MM.1S (cell line): ENCODE data around the gene PROM2.

ENCODE experiments used
- DNase-seq: peaks from one replicate; pipeline ENCODE4 v3.0.0-alpha.2; 2015
- H2AFZ ChIP-seq: fragments of 300-600 bp; sonication (generic); 2 replicates; pipeline ENCODE4 v1.6.0; 2016; ENCODE audit warnings: antibody characterized with exemption, low read length
- H3F3A ChIP-seq: fragments of 300-600 bp; sonication (generic); 2 replicates; pipeline ENCODE4 v1.6.1; 2016; ENCODE audit warnings: mild to moderate bottlenecking, antibody characterized with exemption, low read length, moderate library complexity, mixed read lengths; ENCODE audit not compliant: insufficient read depth
- H3K27ac ChIP-seq: fragments of 300-600 bp; sonication (generic); 2 replicates; pipeline ENCODE4 v1.5.1; 2016; ENCODE audit warnings: mild to moderate bottlenecking, low read length
- H3K27me3 ChIP-seq: fragments of 300-600 bp; sonication (generic); replicated peaks from 2 replicates; pipeline ENCODE4 v1.6.0; 2016; ENCODE audit warnings: low read length; ENCODE audit not compliant: insufficient read depth
- H3K36me3 ChIP-seq: fragments of 300-600 bp; sonication (generic); replicated peaks from 2 replicates; pipeline ENCODE4 v1.6.1; 2016; ENCODE audit warnings: mild to moderate bottlenecking, low read length, mixed read lengths; ENCODE audit not compliant: insufficient read depth
- H3K4me1 ChIP-seq: fragments of 300-600 bp; sonication (generic); 2 replicates; pipeline ENCODE4 v1.6.1; 2016; ENCODE audit warnings: low read length, mixed read lengths
- H3K4me2 ChIP-seq: fragments of 300-600 bp; sonication (generic); 2 replicates; pipeline ENCODE4 v1.6.0; 2016; ENCODE audit warnings: low read depth, low read length
- H3K4me3 ChIP-seq: fragments of 300-600 bp; sonication (generic); 2 replicates; pipeline ENCODE4 v1.5.1; 2016; ENCODE audit warnings: low read length, mixed read lengths
- H3K79me2 ChIP-seq: fragments of 300-600 bp; sonication (generic); 2 replicates; pipeline ENCODE4 v1.6.1; 2016; ENCODE audit warnings: mixed run types, low read length, mixed read lengths
- H3K9ac ChIP-seq: fragments of 300-600 bp; sonication (generic); 2 replicates; pipeline ENCODE4 v1.6.1; 2016; ENCODE audit warnings: low read length, mixed read lengths
- H3K9me2 ChIP-seq: fragments of 300-600 bp; sonication (generic); replicated peaks from 2 replicates; pipeline ENCODE4 v1.6.1; 2016; ENCODE audit warnings: mild to moderate bottlenecking, low read length, mixed read lengths; ENCODE audit not compliant: insufficient read depth
- H3K9me3 ChIP-seq: fragments of 300-600 bp; sonication (generic); replicated peaks from 2 replicates; pipeline ENCODE4 v1.6.1; 2016; ENCODE audit warnings: mild to moderate bottlenecking, low read length, mixed read lengths; ENCODE audit not compliant: insufficient read depth
- H4K20me1 ChIP-seq: fragments of 300-600 bp; sonication (generic); 2 replicates; pipeline ENCODE4 v1.6.1; 2016; ENCODE audit warnings: mild to moderate bottlenecking, low read length, moderate library complexity, mixed read lengths; ENCODE audit not compliant: insufficient read depth
- EZH2 ChIP-seq: fragments of 300-600 bp; sonication (generic); optimal IDR thresholded peaks from 2 replicates; pipeline ENCODE3; 2017; ENCODE audit warnings: low read depth, mild to moderate bottlenecking, antibody characterized with exemption, low read length, mixed read lengths
- EZH2phosphoT487 ChIP-seq: fragments of 300-600 bp; sonication (generic); IDR thresholded peaks from 2 replicates; pipeline ENCODE4 v1.6.1; 2018; ENCODE audit warnings: antibody characterized with exemption, low read length
- TF ChIP-seq, protein P1 (sequence below): fragments of 300-600 bp; sonication (generic); IDR thresholded peaks from 2 replicates; pipeline ENCODE4 v1.5.1; 2016; ENCODE audit warnings: antibody characterized with exemption, low read length, mixed read lengths

Gene PROM2

DNA sequence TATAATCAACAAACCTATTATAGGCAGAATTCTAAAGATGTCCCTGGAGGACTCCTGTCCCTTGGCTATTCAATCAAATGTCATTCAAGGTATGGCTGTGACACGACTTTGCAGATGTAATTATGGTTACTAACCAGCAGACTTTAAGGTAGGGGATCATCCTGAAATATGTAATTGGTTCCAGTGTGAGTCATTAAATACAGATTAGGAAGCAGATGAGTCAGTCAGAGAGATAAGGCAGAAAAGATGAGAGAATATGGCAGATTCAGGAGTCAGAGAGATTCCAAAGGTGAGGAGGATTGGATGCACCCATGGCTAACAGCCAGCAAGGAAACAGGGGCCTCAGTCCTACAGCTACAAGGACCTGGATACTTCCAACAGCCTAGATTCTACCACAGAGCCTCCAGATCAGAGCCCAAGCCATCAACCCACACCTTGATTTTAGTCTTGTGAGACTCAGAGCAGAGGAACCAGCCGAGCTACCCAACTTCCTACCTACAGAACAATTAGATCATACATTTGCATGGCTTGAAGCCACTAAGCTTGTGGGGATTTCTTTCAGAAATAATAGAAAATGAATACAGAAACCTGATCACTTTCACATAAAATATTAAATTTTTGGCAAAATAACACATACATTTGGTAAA, 11.2 kb upstream of the PROM2 start:
- no peaks in the 10 kb centered on the region for H3K9me2 ChIP-seq
- no peak overlapping the region for H2AFZ ChIP-seq
- H3K4me1 ChIP-seq, result no peaks in the 10 kb centered on the region

DNA sequence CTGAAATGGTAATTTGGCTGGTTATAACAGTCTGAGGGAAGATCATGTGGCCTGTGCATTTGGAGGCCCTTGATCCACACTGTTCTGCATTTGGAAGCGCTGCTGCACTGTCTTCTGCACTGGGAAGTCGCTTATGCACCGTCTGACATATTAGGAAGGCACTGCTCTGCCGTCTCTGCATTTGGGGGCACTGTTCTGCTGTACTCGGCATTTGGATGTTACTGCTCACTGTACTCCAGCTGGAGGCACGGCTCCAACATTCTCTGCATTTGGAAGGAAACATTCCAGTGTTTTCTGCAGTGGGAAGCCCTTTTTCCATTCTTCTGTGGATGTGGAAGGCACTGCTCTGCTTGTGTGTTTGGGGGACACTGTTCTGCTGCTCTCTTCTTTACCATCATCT, 9.6 kb upstream of the PROM2 start:
- no peak overlapping the region for H3K9ac ChIP-seq
- no peak for TF ChIP-seq EZH2
- TF ChIP-seq, protein P1, sequence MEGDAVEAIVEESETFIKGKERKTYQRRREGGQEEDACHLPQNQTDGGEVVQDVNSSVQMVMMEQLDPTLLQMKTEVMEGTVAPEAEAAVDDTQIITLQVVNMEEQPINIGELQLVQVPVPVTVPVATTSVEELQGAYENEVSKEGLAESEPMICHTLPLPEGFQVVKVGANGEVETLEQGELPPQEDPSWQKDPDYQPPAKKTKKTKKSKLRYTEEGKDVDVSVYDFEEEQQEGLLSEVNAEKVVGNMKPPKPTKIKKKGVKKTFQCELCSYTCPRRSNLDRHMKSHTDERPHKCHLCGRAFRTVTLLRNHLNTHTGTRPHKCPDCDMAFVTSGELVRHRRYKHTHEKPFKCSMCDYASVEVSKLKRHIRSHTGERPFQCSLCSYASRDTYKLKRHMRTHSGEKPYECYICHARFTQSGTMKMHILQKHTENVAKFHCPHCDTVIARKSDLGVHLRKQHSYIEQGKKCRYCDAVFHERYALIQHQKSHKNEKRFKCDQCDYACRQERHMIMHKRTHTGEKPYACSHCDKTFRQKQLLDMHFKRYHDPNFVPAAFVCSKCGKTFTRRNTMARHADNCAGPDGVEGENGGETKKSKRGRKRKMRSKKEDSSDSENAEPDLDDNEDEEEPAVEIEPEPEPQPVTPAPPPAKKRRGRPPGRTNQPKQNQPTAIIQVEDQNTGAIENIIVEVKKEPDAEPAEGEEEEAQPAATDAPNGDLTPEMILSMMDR, result no peak
- TF ChIP-seq EZH2phosphoT487, result no peak
- H3K36me3 ChIP-seq, result no peaks in the 10 kb centered on the region
- no peaks in the 10 kb centered on the region for H3K79me2 ChIP-seq
- no peak overlapping the region for H3K4me3 ChIP-seq
- no peaks in the 10 kb centered on the region for H3K27me3 ChIP-seq
- no peaks in the 10 kb centered on the region for H3K9me3 ChIP-seq
- DNase-seq, result no peak
- no peak overlapping the region for H2AFZ ChIP-seq
- H3K9me2 ChIP-seq, result no peaks in the 10 kb centered on the region
- no peaks in the 10 kb centered on the region for H3F3A ChIP-seq
- H3K4me2 ChIP-seq, result no peak overlapping the region
- no peaks in the 10 kb centered on the region for H3K4me1 ChIP-seq
- no peak overlapping the region for H3K27ac ChIP-seq
- no peaks in the 10 kb centered on the region for H4K20me1 ChIP-seq

More for the DNA sequence above, 11.2 kb upstream of the PROM2 start:
- Histone ChIP-seq H3K4me2 (no peak overlapping the region), H3K9ac (no peak overlapping the region), H3F3A (no peaks in the 10 kb centered on the region), H3K27ac (no peak overlapping the region), H3K27me3 (no peaks in the 10 kb centered on the region), H3K9me3 (no peaks in the 10 kb centered on the region), H4K20me1 (no peaks in the 10 kb centered on the region), H3K79me2 (no peaks in the 10 kb centered on the region), H3K36me3 (no peaks in the 10 kb centered on the region), H3K4me3 (no peak overlapping the region)
- DNase-seq, result no peak
- TF ChIP-seq, protein P1, result no peak
- TF ChIP-seq EZH2phosphoT487, result no peak
- TF ChIP-seq EZH2, result no peak

GRCh38 chr2:95265182-95265581, 9.1 kb upstream of the PROM2 start:
- TF ChIP-seq, protein P1, result no peak
- no peak for TF ChIP-seq EZH2phosphoT487
- no peak for TF ChIP-seq EZH2

More at GRCh38 chr2:95265182-95265581, 9.1 kb upstream of the PROM2 start:
- Histone ChIP-seq H3K4me3 (no peak overlapping the region), H3K4me1 (no peaks in the 10 kb centered on the region), H3K36me3 (no peaks in the 10 kb centered on the region), H3K27ac (no peak overlapping the region), H3F3A (no peaks in the 10 kb centered on the region), H3K79me2 (no peaks in the 10 kb centered on the region), H3K9me3 (no peaks in the 10 kb centered on the region), H3K9ac (no peak overlapping the region), H3K27me3 (no peaks in the 10 kb centered on the region), H4K20me1 (no peaks in the 10 kb centered on the region), H3K9me2 (no peaks in the 10 kb centered on the region), H2AFZ (no peak overlapping the region), H3K4me2 (no peak overlapping the region)
- no peak for DNase-seq
